ENCODE data around the gene CNEP1R1.

DNA sequence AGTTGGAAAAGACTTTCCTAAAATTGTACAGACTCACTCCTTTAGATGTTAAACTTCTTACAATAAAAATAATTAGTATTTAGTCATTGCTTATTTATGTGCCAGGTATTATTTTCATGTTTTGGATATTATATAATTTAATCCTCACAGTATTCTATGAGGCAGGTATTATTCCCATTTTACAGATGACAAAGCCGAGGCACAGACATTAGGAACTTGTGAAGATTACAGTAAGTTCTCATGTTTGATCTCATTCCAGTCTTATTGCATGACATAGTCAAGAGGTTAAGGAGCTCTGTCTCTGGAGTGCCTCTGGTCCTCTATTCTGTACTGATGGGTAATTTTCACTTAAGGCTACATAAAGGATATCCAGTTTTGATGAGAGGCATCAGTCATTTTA lies 44.0 kb downstream of the CNEP1R1 start:
- TF ChIP-seq RARB (CRISPR knock-in tag; IDR thresholded peaks at IDR 0.05) = no peak
- TF ChIP-seq, protein P1, sequence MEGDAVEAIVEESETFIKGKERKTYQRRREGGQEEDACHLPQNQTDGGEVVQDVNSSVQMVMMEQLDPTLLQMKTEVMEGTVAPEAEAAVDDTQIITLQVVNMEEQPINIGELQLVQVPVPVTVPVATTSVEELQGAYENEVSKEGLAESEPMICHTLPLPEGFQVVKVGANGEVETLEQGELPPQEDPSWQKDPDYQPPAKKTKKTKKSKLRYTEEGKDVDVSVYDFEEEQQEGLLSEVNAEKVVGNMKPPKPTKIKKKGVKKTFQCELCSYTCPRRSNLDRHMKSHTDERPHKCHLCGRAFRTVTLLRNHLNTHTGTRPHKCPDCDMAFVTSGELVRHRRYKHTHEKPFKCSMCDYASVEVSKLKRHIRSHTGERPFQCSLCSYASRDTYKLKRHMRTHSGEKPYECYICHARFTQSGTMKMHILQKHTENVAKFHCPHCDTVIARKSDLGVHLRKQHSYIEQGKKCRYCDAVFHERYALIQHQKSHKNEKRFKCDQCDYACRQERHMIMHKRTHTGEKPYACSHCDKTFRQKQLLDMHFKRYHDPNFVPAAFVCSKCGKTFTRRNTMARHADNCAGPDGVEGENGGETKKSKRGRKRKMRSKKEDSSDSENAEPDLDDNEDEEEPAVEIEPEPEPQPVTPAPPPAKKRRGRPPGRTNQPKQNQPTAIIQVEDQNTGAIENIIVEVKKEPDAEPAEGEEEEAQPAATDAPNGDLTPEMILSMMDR (IDR thresholded peaks at IDR 0.05) = no peak
